Umbilical cord (tissue), 2 donors: Measurements from ENCODE around the gene TMEM62. TPM values are rescaled to one million over a fixed set of nuclear protein-coding genes. Genes with fewer than 3 reads are reported as not detected.
A peak's percentile ranks its signal among the peaks of the same experiment; 100 is the strongest.
"Not testable (repeated sequence)": the region's sequence is repeated elsewhere in the genome, so short reads cannot be mapped to it uniquely, and the experiment has no call there.

ENCODE experiments used
- DNase-seq: peaks from one replicate; pipeline ENCODE4 v3.0.0-alpha.2; 2015; ENCODE audit warnings: low spot score
- total RNA-seq: library from RNA; depleted of rRNA; stranded (reverse); fragments of >200 nt; gene quantifications from one replicate; pipeline ENCODE4 v1.2.3, GENCODE V29; 2014; ENCODE audit warnings: low replicate concordance; ENCODE audit not compliant: insufficient read depth

TMEM62 gene
- total RNA-seq, 1 donor from 2014 or later = 75.8 TPM

DNA sequence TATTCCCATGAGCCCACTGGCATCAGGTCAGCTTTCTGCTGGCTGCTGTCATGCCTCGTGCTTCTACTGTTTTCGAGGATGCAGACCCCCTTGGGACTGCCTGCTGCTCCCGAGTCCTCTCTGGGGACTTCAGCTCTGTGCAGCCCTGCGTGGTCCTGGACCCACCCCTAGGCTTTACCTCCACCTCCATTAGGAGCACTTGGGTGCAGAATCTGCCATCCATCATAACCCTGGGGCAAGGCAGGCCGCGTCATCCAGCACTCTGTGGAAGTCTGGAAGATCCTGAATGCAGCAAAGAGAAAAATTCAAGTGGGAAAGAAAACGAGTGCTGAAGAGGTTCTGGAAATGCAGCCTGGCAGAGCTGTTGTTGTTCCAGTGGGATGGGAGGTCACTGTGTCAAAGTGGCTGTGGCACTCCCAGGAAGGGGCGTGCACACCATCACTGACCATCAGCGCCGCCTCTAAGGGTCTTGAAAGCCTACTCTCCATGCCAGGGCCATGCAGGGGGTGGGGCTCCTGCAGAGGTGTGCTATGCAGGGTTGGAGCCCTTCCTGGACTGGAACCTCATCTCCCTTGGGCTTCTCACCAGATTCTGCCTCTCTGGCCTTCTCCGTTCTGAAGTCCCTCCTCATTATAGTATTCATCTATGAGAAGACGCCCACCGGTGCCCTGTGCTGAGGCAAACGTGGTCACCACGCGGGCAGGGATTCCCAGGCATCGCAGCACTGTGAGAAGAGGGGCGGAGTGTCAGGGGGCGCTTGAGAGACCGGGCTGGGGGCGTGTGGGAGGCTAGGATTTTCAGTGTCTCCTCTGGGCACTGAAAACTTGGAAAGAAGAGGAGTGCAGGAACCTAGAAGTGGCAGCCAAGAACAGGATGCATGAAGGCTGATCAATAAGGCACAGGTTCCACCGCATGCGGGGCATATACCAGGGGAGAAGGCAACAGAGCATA, 74.9 kb downstream of the TMEM62 start:
- DNase-seq = no peak

DNA sequence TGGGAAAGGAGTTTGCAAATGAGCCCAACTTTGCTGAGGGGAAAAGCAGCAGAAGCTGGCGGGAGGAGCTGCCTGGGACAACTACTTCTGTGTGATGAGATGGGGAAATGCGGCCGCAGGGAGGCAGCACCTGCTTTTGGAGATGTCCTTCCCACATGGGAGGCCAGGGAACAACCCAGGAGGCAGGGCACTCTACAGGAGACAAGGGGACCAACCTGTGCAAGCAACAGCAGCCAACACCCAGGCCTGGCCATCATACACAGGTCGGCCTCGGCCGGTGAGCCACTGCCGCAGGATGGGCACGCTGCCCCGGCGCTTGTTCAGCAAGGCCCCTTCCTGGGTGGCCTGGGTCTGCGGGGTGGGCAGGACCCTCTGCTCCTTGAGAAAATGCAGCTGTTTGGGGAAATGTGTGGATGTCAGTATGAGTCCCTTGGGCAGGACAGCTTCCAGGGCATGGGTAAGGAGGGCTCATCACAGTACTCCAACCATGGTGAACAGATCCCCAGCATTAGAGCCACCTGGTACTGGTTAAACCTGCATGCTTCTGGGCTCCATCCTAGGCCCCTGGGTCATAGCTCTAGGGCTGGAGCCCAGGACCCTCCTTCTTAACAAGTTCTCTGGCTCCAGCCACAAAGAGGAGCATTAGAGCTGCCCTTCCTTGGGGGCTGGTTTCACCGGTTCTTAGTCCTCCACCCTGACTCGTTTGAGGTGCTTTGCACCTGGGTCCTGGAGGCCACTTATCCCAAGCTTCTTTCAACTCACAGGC, 75.9 kb downstream of the TMEM62 start:
- DNase-seq = no peak

DNA sequence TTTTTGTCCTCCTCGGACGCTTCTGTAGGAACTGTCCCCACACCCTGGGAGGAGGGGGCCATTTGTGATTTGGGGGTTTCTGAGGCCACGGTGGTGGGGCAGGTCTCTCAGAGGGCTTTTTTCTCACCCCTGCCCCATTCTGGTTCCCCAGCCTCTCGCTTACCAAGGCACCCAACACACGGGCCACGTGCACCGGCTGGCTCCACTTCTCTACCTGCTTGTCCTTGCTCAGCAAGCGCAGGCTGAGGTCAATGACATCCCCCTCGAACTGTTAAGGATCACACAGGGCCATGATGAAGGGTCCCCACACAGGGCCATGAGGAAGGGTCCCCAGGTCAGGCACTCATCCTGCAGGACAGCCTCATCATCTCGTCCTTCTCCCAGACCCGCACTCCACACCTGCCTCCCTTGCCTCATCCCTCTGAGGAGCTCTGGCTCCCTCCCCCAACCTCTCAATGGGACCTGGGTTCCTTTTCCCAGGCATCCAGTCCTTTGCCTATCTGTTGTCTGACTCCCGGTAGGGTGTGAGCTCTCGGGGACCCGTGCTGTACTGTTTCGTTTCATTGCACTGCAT, 76.9 kb downstream of the TMEM62 start:
- DNase-seq = no peak

DNA sequence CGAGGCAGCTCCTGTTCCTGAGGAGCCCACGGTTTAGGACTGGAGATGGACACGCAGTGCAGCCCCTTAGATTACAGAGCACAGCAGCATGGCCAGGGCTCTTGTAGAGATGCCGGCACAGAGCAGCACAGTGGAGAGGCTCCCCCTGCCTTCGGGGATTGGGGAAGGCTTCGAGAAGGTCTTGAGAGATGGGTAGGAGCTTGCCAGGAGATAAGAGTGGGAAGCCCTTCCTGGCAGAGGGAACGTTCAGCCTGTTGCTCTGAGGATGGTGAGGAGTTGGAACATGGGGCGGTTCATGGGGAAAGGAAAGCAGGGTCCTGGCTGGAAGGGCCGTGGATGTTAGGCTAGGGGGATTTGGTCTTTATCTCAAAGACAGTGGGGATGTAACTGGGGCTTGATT, 77.4 kb downstream of the TMEM62 start:
- no peak for DNase-seq

DNA sequence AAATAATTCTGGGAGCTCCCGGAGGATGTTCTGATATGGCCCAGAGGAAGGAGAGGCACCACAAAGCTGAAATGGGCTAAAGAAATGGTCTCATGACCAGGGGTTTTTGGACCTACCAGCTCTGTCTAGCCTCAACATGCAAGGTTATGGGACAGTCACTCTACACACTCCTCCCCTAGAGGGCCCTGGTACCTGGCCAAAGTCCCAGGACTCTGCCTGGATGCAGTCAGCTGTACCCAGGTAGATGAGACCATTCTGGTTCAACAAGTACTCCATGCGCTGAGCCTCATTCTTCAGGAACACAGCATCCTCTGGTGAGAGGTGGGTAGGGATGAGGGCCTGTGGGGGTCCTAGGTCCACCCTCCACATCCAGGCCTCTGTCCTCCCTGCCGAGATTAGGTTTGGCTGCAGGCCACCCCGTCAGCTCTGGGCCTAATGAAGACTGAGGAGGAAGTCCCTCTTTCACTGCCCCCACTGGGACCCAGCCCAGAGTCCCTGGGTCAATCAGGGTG, 77.9 kb downstream of the TMEM62 start:
- DNase-seq = no peak

DNA sequence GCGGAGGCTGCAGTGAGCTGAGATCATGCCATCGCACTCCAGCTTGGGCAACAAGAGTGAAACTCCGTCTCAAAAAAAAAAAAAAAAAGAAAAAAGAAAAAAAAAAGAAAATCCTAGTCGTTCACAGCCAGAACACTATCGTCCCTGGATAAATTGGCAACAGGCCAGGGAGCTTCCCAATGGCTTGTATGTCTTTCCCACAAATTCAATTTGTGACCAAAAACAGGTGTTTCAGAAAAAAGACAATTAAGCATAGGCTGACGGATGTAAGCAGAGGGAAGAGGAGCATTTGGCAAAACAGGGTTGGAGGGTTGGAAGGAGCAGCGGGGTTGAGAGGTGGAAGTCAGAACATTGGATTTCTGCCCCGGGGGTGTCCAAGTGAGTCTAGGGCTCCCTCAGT, 78.9 kb downstream of the TMEM62 start:
- no peak for DNase-seq

DNA sequence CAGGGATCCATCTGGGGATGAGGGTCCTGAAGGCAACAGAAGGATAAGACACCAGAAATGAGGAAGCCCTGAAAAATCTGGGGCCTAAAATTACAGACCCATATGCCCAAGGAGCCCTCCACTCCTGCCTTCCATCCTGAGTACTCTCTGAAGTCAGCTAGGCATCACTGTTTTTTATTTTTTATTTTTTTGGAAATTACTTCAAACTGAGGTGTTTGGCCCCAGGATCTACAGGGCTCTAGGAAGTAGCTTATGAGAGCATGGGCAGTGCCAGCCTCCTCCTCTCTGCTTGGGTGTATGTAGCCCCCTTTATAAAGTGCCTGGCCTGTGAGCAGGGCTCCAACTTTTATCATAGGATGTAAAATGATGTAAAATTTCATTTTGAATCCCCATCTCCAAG, 79.6 kb downstream of the TMEM62 start:
- DNase-seq = no peak

DNA sequence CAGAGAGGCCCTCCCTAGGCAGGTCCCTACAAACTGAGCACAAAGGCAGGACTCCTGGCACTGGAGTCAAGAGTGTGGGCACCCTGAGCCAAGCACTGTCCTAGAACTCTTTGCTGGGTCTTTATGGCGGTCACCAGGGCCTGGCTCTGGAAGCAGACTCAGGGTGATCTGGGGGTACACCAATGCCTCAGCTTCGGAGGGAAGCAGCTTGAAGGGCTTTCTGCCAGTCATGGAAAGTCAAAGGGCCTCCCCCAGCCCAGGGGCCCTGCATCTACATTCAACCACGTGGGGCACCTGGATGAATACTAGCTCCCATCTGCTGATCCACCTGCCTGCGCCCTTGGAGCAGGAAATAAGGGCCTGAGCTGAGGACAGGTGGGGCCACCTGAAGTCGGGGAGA, 80.1 kb downstream of the TMEM62 start:
- DNase-seq = no peak

DNA sequence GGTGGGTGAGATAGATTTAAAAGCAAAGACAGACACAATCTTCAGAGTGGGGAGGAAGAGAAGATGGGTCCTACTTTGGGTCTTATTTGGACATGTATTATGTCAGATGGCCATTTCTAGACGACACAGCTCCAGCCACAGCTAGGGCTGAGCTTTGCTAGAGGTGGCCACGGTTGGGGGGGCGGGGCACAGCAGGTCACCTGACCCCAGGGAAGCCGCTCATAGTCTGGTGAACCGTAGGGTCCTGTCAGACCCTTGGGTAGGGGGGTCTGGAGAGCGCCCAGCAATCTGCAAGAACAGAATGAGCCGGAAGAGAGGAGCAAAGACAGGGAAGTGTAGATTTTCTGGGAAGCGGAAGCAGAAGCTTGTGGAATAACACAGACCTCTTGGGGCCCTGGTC, 80.8 kb downstream of the TMEM62 start:
- DNase-seq = no peak

DNA sequence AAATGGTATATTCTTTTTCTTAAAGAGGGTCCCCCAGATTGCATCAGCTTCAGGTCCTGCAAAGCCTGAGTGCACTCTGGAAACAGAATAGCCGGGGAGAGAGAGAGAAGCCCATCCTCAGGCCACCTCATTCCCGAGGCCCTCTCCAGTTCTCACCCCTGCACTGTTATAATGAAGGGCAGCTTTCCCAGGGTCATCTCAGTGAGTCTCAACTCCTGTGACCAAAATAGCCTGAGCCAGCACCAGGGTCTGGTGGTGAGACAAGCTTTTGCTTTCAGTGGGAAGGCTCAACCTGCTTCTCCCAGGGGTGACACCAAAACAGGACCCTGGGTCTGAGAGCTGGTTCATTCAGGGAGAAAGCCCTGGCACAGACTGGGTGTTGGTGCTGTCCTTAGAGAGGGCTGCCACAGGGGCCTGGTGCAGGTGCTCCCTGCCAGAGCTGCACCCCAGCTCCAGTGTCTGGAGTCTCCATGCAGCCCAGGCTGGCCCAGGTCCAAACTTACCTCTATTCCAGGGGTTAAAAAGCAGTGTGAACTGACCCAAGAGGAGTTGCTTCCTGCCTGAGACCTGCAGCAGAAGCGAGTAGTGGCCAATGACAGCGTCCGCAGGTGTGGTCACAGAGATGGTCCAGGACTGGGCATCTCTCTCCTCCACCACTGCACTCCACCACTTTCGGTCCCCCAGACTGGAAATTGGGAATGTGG, 81.4 kb downstream of the TMEM62 start:
- DNase-seq = no peak

DNA sequence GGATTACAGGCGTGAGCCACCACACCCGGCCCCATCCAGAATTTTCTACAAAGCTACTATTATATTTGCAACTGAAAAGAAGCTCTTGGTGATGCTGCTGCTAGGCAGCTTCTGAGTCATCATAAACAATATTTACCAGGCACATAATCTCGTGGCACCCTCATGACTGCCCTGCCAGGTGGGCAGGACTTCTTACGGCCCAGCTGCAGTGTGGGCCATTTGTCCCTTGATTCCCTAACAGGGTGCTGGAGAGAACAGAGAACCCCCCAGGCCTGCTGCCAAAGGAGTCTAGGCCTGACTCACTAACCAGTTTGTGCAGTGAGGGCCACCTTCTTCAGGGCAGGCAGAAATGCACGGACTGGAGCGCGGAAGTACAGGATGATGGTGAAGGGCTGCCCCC, 82.6 kb downstream of the TMEM62 start:
- no peak for DNase-seq

DNA sequence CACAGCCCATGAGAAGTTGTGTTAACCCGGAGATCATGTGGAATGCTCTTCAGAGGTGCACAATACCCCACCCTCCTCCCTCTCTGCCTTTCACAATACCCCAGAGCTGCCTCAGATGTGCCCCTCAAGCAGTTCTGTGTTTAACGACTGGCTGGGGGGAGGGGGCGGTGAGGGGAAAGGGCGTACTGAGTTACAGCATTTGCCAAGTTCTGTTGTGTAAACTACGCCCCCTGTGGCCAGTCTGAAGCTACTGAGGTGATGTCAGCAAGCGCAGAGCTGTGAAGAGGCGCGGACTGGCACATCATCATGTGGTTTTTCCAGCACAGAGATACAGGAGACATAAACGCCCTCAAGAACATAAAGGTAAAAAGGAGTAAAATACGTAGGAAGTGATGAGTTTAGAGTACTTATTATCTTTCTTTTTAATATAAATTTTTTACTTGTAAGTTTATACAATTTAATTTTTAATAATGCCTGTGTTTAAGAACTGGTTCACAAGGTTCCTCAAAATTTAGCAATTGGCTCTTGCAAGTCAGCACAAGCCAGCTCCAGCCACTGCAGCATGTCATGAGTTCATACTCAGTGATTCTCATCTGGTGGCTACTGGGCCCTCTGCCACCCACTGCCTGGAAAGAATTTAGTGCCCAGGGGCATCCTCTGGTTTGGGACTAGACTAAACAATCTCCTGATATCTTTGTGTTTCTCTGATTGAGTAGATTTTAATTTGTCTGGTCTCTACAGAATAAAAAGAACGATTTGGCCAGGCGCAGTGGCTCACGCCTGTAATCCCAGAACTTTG, 85.7 kb downstream of the TMEM62 start:
- DNase-seq = no peak

DNA sequence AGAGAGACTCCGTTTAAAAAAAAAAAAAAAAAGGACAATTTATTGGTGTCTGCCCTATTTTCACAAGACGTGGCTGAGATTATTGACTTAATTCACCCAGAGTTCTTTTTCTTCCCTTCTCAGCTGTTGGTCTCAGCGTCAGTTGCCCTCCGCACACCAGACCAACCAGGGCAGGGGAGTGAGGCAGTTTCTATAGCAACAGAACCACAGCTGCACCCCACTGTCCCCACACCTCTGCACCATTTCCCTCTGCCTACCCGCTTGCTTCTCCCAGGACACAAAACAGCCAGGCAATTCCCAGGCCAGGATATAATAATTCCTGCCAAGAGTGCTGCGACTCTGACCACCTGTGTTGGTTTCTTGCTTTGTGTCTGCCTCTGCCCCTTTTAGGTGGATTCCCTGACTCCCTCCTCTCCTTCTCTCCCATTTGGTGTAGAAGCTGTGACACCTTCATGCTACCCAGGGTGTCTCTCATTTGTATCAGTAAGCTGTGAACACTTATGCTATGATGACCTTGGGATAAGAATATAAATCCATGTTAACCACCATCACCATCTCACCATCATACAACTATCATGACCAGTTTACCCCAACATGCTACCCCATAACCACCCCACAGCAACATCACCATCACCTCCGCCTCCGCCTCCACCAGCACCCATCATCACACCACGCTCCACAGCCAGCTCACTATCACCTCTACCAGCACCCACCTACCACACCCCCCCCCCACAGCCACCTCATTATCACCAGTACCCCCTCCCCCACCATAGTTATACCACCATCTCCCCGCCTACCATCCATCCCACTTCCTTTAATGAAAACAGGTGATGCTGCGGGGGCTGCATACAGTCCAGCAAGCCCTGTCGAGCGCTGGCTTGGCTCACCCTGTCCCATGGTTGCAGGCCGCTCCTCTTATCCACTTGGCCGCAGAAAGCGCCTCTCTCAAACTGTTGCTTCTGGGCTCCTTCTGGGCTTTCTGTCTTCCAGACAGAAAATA, 86.8 kb downstream of the TMEM62 start:
- DNase-seq = no peak

DNA sequence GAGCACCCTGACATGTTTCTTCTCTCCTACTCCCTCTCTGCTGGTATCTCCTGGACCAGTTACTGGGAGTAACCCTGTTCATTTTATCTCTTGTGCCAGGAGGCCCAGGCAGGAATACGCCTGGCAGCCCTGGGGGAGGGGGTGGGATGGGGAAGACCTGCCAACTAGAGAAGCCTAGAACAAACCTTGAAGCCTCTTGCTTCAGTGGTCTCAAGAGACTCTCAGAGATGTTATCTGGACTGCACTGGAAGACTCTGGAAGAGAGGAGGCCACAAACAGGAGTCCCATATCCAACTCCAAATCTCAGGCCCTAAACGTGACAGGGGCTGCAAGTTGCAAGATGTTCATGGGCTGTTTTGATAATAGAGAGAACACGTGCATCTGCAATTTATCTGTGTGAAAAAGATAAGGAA, 87.6 kb downstream of the TMEM62 start, which contains the start of gene EPB42:
Gene EPB42 (minus strand): TSS at position 28 of the 413 bp plus-strand sequence. CDS start 193 bp downstream, outside the sequence.
- no peak for DNase-seq

DNA sequence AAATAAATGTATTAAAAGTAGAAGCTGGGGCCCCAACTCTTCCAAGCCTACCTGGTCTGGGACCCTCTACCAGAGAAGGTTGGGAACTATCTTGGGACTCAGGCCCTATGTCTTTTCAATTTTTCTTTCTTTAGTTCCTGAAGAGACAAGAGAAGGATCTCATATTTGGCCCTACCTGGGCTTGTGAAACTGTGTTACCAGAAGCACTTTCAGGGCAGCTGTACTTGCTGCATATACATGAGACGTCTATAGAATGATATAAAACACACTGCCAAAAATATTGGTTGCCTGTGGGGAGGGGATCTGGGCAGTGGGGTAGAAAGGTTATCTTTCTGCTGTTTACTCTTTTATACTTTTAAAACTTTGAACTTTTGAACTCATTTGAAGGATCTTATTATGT, 88.0 kb downstream of the TMEM62 start:
- DNase-seq = no peak

DNA sequence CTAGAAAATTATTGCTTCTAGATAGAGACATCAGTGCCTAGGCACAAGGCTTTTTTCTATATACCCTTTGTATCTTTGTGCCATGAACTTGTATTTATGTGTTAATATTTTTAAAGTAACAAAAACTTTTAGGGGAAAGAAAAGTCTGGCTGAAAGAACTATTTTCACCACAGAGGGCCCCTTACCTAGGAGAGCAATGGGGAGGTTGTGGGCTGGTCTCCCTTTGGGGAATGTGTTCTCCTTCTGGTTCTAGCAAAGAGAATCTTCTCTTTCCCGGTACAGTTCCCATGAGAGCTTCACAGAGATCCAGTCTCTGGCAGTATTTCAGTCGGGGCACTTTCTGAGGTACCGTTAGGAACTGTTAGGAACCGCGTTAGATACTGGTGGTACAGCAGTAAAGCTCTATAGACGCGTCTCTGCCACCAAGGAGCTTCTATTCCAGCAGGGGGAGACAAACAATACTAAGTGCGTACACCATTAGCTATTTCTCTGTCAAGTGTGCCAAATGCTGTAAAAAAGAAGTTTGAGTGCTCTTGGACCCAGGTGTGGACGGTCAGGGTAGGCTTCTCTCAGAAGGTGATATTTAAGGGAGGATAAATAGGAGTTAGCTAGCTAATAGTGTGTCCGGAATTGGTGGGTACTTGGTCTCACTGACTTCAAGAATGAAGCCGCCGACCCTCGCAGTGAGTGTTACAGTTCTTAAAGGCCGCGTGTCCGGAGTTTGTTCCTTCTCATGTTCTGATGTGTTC, 92.0 kb downstream of the TMEM62 start:
- DNase-seq = peak; percentile 54

DNA sequence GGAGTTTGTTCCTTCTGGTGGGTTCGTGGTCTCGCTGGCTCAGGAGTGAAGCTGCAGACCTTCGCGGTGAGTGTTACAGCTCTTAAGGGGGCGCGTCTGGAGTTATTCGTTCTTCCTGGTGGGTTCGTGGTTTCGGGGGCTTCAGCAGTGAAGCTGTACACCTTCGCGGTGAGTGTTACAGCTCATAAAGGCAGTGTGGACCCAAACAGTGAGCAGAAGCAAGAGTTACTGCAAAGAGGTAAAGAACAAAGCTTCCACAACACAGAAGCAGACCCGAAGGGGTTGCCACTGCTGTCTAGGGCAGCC, 92.5 kb downstream of the TMEM62 start:
- not testable (repeated sequence) for DNase-seq

DNA sequence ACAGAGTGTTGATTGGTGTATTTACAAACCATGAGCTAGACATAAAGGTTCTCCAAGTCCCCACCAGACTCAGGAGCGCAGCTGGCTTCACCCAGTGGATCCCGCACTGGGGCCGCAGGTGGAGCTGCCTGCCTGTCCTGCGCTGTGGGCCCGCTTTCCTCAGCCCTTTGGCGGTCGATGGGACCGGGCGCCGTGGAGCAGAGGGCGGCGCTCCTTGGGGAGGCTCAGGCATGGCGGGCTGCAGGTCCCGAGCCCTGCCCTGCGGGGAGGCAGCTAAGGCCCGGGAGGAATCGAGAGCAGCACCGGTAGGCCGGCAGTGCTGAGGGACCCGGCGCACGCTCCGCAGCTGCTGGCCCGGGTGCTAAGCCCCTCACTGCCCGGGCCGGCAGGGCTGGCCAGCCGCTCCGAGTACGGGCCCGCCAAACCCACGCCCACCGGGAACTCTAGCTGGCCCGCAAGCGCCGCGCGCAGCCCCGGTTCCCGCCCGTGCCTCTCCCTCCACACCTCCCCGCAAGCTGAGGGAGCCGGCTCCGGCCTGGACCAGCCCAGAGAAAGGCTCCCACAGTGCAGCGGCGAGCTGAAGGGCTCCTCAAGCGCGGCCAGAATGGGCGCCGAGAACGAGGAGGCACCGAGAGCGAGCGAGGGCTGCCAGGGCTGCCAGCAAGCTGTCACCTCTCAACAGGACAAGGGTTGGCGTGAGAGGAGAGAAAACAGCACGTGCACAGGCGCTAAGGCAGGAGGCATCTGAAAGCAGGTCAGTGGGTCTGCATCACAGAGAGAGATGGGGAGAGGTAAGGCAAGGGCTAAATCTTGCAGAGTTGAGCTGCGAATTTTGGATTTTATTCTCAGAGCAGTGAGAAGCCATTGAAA, 93.3 kb downstream of the TMEM62 start:
- DNase-seq = no peak
